Measurements from ENCODE around the gene DRD2. TPM values are rescaled to one million over a fixed set of nuclear protein-coding genes. Genes with fewer than 3 reads are reported as not detected.

The DRD2 gene
- total and polyA plus RNA-seq, 12 donors: 0.01 to 0.09 TPM; not detected in 10

- intact Hi-C loops (cut with DNase I): no loop called here
- H3K36me3 ChIP-seq: no peaks in the 10 kb centered on the region
- no peaks in the 10 kb centered on the region for H3K9me3 ChIP-seq
- 77 to 93% methylated on average over 2 of the region's 2 CpGs for WGBS, 2 donors
- no peaks in the 10 kb centered on the region for H3K4me1 ChIP-seq
- no peak for ATAC-seq
- no peak for DNase-seq
- H3K27me3 ChIP-seq: peaks cover 0 to 60% (median 31%) of the 10 kb centered on the region in 7 donors
- H3K4me3 ChIP-seq: no peak overlapping the region
- no peak overlapping the region for H3K27ac ChIP-seq
- TF ChIP-seq CTCF (IDR thresholded peaks at IDR 0.05): no peak
Measured at GRCh38 chr11:113464416-113464815, 10.8 kb downstream of the DRD2 start.

- H3K4me1 ChIP-seq: no peaks in the 10 kb centered on the region
- H3K9me3 ChIP-seq: no peaks in the 10 kb centered on the region
- WGBS, 2 donors: 83 to 88% methylated on average over 5 of the region's 5 CpGs
- intact Hi-C loops (cut with DNase I): no loop called here
- ATAC-seq (no peak), DNase-seq (no peak)
- no peak for TF ChIP-seq CTCF (IDR thresholded peaks at IDR 0.05)
- no peak overlapping the region for H3K27ac ChIP-seq
- H3K27me3 ChIP-seq: peaks cover 0 to 55% (median 26%) of the 10 kb centered on the region in 7 donors
- no peaks in the 10 kb centered on the region for H3K36me3 ChIP-seq
- H3K4me3 ChIP-seq: no peak overlapping the region
Measured at GRCh38 chr11:113462830-113463229, 12.4 kb downstream of the DRD2 start.

- H3K4me3 ChIP-seq: no peak overlapping the region
- TF ChIP-seq CTCF (IDR thresholded peaks at IDR 0.05): no peak
- intact Hi-C loops (cut with DNase I): no loop called here
Measured at GRCh38 chr11:113461639-113462038, 13.6 kb downstream of the DRD2 start.

GRCh38 chr11:113460469-113460868 is 14.7 kb downstream of the DRD2 start:
- Histone ChIP-seq H3K27me3 (peaks cover 0 to 37% (median 18%) of the 10 kb centered on the region in 7 donors), H3K36me3 (no peaks in the 10 kb centered on the region), H3K9me3 (no peaks in the 10 kb centered on the region), H3K4me3 (no peak overlapping the region), H3K27ac (no peak overlapping the region), H3K4me1 (no peaks in the 10 kb centered on the region)
- no peak for TF ChIP-seq CTCF (IDR thresholded peaks at IDR 0.05)
- ATAC-seq (no peak), DNase-seq (no peak)
- intact Hi-C loops (cut with DNase I): no loop called here
- WGBS, 2 donors: 48 to 52% methylated on average over 3 of the region's 3 CpGs

More at GRCh38 chr11:113461639-113462038, 13.6 kb downstream of the DRD2 start:
- Histone ChIP-seq H3K27me3 (peaks cover 0 to 48% (median 26%) of the 10 kb centered on the region in 7 donors), H3K9me3 (no peaks in the 10 kb centered on the region), H3K4me1 (no peaks in the 10 kb centered on the region), H3K27ac (no peak overlapping the region), H3K36me3 (no peaks in the 10 kb centered on the region)
- ATAC-seq (no peak), DNase-seq (no peak)
- WGBS, 2 donors: 78 to 85% methylated on average over 3 of the region's 3 CpGs

Measured in heart right ventricle (tissue), 16 donors.